GM23248 (cell line): ENCODE data around the gene DIP2C.

Experiments used
- EZH2 ChIP-seq: fragments of 200-600 bp; sonication (generic); IDR thresholded peaks from 2 replicates; pipeline ENCODE4 v1.6.1; 2018; ENCODE audit warnings: antibody characterized with exemption, mild to moderate bottlenecking; ENCODE audit not compliant: insufficient read depth, poor library complexity, severe bottlenecking
- EZH2phosphoT487 ChIP-seq: fragments of 200-600 bp; sonication (generic); IDR thresholded peaks from 2 replicates; pipeline ENCODE4 v1.6.1; 2018; ENCODE audit warnings: antibody characterized with exemption, moderate library complexity, mild to moderate bottlenecking, low read depth; ENCODE audit not compliant: insufficient read depth

DNA sequence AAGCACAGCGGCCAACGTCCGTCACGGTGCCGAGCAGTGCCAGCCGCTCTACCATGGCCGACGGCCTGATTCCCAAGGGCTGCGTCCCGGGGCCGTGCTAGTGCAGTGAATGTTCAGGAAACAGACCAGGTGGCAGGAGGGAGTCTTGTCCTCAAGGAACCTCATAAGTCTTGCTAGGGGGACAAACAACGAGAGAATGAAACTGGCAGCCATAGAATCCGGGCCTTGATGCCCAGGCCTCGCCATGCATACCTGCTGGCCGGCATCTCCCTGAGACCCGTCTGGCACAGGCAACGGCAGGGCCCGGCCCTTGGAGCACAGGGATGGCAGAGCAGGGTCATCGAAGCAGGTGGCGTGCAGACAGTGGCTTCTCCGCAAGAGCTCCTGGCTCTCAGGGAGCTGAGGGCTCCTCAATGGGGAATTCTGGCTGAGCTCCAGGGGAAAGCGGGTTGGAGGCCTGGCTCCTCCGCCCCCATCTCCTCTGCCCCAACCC, 58.8 kb downstream of the DIP2C start:
- TF ChIP-seq EZH2 (no peak), EZH2phosphoT487 (no peak)
